HG02884 (cell line): ENCODE measurements around the gene CTNNA1.

Experiments
- ATAC-seq: cut with Tn5 transposase; IDR thresholded peaks from one replicate; pipeline ENCODE4 v1.9.1; 2021; ENCODE audit warnings: mild to moderate bottlenecking, moderate library complexity; ENCODE audit not compliant: unreplicated experiment

Gene CTNNA1

GRCh38 chr5:138981586-138981985 lies 228.4 kb downstream of the CTNNA1 start:
- no peak for ATAC-seq

- ATAC-seq: no peak
Observed at GRCh38 chr5:138983984-138984383, 230.8 kb downstream of the CTNNA1 start.
